HG03196 (cell line): ENCODE data around the gene AGBL1.
"Not testable (repeated sequence)": the region's sequence is repeated elsewhere in the genome, so short reads cannot be mapped to it uniquely, and the experiment has no call there.

ENCODE experiments used
- ATAC-seq: cut with Tn5 transposase; IDR thresholded peaks from one replicate; pipeline ENCODE4 v1.9.1; 2021; ENCODE audit not compliant: unreplicated experiment

The AGBL1 gene

GRCh38 chr15:86082619-86083380 lies 3.1 kb downstream of the AGBL1 start:
- no peak for ATAC-seq

DNA sequence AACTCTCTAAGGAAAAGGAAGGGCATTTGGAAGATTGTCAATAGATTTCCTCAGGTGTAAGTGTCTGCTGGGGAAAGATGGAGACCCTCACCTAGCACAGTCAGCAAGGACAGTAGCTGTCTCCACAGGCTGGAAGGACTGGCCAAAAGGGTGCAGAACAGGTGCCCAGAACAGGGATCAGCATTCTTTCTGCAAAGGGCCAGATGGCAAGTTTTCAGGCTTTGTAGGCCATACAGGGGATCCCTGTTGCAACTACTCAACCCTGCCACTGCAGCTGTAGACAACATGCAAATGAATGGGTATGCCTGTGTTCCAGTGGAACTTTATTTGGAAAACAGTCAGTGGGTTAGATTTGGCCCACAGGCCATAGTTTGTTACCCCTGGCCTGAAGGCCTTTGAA lies 8.1 kb downstream of the AGBL1 start:
- no peak for ATAC-seq

- no peak for ATAC-seq
Observed at GRCh38 chr15:86089422-86089821, 9.8 kb downstream of the AGBL1 start.

GRCh38 chr15:86101818-86102217 lies 22.1 kb downstream of the AGBL1 start:
- no peak for ATAC-seq

DNA sequence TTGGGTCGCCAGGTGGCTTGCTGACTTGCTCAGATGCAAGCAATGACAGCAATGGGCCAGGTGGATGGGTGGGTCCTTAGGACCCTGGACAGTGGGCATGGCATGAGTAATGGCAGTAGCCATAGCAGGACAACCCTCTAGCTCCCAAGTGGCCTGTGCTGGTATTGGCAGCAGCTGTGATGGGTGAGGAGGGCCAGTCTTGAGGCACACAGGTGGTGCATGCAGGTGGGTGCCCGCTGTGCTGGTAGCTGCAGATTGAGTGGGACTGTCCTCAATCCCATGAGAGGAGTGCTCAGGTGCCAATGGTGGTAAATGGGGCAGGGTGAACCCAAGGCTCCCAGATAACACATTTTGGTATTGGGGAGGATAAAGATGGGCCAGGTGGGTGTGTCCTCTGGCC lies 24.2 kb downstream of the AGBL1 start:
- ATAC-seq: no peak

GRCh38 chr15:86106306-86106705 lies 26.6 kb downstream of the AGBL1 start:
- no peak for ATAC-seq

DNA sequence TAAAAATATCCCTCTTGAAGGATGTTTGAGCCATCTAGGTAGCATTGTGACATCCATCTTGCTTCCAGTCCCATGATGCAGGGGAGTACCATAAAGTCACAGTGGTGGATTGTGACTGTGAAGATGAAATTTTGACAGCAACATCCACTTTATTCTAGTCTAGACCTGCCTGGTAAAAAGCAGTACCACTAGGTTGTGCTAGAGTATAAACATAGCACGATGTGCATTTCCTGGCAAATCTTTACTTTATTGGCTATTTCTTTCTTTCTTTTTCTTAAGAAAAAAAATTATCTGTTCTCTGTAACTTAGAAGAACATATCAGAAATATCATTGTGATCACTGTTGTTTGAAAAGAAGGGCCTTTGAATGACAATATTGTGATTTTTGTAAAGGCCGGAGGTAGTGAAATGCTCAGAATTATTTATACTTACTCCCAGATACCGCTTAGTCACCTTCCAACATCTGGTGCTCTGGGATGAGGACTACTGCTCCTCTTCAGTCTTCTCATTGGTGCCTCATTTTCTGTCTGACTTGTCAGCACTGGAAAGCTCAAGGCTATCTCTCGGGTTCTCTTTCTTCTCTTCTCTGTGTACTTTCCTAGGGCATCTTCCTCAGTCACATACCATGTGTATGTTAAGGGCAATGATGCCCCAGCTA lies 35.6 kb downstream of the AGBL1 start:
- ATAC-seq: no peak

GRCh38 chr15:86121568-86122225 lies 42.0 kb downstream of the AGBL1 start:
- ATAC-seq: no peak

- not testable (repeated sequence) for ATAC-seq
Observed at GRCh38 chr15:86122691-86123391, 43.2 kb downstream of the AGBL1 start.

DNA sequence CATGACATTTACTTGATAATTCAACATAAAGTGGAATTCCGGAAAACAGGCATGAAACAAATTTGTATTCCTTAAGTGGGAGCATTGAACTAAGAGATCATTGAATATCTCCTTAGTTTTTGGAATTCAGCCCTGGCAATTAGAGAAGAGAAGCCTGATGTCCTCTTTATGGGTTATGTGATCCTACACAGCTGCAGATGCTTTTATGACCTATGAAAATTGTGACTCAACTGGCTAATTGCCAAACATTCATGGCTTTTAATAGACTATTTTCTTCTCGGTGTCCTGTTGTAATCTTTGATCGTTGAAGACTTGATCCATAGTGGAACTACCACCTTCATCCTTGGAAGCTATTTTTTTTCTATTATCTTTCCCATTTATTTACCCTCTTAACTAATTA lies 46.1 kb downstream of the AGBL1 start:
- ATAC-seq: no peak

- ATAC-seq: no peak
Observed at GRCh38 chr15:86127547-86127946, 47.9 kb downstream of the AGBL1 start.

DNA sequence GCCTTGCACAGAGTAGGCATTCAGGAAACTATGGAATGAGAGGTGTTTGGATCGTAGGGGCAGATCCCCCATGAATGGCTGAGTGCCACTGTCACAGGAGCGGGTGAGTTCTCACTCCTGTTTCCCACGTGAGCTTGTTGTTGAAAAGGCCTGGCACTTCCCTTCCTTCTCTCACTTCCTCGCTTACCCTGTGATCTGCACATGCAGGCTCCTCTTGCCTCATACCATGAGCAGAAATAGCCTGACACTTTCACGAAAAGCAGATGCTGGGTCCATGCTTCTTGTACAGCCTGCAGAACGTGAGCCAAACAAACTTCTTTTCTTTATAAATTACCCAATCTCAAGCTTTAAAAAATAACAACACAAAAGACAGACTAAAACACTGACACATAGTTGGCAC lies 55.4 kb downstream of the AGBL1 start:
- ATAC-seq: no peak

DNA sequence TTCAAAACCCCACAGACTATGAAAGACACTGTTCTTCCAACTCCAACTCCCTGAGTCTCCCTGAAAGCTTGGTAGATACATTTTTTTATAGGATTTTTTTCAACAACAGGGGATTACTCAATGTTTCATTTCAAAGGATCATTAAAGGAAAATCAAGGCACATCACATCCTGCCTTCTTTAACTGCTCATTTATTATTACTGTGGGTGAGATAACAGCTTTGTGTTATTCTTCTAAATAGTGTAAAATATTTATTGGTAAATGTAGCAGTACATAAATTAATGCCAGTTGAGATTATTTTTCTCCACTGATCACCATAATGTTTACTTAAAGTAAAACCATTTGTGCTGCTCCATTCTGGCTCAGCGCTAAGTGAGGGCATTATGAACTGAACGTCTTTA lies 57.2 kb downstream of the AGBL1 start:
- no peak for ATAC-seq

DNA sequence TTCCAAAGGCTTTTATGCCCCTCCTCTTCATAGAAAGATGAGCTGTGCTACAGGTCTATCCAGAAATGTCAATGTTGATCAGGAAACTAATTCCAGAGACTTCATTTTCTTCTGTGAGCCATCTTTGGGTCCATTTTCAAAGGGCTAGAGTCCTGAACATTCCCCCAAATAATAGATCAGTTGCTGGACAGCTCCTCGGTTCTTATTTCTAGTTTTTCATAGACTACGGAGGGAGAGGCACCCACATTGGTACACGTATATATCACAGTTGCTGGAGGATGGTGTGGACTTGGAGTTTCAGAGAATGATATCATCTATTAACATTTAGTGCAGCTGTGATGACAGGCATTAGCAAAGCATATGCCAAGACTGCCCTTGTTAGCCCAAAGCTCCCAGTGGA lies 59.1 kb downstream of the AGBL1 start:
- ATAC-seq: no peak

- ATAC-seq: no peak
Observed at GRCh38 chr15:86139828-86140227, 60.2 kb downstream of the AGBL1 start.

DNA sequence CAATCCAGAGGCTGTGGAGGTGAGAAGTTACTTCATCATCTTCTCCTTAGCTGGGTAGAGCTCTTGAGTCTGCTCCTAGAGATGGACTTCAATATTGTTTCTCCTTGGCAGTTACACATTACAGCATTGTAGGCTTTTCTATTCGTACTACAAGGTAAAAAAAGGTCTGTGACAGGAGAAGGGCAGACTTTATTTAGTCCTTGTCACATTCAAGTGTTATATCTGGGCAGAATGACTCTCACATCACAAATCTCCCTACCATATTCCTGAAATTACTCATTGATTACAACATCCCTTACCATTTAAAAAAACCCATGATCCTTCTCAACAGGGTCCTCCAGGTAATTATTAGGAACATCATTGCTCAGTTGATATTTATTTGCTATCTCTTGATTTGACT lies 75.0 kb downstream of the AGBL1 start:
- no peak for ATAC-seq

DNA sequence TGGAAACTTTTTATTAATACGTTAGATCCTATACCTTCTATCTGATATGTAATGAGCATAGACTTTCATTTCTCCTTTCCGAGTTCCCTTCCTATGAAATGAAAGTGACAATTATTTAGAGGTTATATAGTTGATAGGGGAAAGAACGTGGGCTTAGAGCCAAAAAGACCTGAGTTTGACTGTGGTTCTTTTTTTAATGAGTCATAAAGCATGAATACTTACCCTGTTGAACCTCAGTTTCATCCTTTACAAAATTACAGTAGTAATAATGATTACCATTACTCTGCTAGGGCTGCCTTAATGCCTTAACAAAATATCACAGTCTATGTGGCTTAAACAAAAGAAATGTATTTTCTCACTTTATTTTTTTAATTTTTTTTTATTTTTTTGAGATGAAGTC lies 75.9 kb downstream of the AGBL1 start:
- no peak for ATAC-seq

- no peak for ATAC-seq
Observed at GRCh38 chr15:86157606-86158293, 78.1 kb downstream of the AGBL1 start.

DNA sequence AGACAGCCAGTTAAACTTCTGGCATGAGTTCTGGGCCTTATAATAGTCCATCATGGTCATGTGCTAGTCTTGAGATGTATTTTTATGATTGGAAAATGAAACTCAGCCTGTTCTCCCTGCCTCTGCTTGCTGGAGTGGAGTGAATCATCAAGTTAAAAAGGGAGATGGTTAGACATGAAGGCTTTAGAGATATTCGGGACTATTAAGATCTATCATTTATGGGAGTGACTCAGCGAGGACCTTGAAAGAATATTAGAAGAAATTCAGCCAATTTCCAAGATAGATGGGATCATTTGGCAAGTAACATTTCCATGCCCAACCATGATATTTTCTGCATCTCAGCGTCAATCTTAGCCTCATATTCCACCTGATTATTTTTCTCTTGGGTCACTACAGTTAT lies 79.8 kb downstream of the AGBL1 start:
- ATAC-seq: no peak

DNA sequence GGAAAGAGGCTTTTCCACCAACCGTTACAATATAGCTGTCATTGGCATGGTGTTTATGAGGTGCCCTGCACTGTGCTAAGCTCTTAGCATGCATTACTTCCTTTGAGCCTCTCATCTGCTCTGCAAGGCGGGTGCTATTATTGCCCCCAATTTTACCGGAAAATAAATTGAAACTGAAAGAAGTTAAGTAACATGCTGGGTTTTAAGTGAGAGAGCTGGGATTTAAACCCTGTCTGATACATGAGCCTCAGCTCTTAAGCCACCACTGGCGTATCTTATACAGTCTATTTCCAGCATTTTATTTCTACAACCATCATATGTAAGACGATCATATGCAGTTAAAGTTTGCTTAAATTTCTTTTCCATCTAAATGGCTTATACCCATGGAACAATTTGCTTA lies 81.6 kb downstream of the AGBL1 start:
- no peak for ATAC-seq

- no peak for ATAC-seq
Observed at GRCh38 chr15:86162172-86162591, 82.5 kb downstream of the AGBL1 start.
